CD4-positive, alpha-beta T cell treated with Interleukin-17A for 1 hour (primary cell): ENCODE measurements around the gene USP36.
A peak's percentile ranks its signal among the peaks of the same experiment; 100 is the strongest.

Source experiments
- DNase-seq: peaks from one replicate; pipeline ENCODE4 v3.0.0-alpha.2; 2020

USP36 gene

DNA sequence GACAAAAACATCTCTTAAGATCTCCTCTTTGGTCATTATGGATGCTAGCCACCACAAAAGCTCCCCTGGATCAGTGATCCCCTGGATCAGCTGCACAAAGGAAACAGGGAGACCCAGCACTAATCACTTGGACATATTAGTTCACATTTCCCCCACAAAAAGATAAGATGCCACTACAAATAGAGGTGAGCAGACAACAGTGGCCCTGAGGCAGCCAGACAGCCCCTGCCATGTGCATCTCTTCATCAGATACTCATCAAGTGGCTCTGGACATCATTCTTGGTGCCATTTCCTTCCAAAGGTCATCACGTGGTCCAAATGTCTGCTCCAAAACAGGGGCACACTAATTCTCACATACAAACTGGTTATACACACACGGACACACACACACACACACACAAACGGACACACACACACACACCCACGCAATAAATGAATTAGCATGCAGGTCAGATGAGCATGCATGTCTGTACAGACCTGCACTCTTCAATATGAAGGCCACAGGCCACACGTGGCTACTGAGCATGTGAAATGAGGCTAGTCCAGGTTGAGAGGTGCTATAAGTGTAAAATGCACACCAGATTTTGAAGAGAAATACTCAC lies 4.1 kb downstream of the USP36 start:
- DNase-seq: no peak

GRCh38 chr17:78834571-78834970 lies 6.0 kb downstream of the USP36 start:
- DNase-seq: no peak

- no peak for DNase-seq
Measured at GRCh38 chr17:78832541-78832810, 8.1 kb downstream of the USP36 start.

GRCh38 chr17:78831688-78832540 lies 8.7 kb downstream of the USP36 start:
- DNase-seq: no peak

DNA sequence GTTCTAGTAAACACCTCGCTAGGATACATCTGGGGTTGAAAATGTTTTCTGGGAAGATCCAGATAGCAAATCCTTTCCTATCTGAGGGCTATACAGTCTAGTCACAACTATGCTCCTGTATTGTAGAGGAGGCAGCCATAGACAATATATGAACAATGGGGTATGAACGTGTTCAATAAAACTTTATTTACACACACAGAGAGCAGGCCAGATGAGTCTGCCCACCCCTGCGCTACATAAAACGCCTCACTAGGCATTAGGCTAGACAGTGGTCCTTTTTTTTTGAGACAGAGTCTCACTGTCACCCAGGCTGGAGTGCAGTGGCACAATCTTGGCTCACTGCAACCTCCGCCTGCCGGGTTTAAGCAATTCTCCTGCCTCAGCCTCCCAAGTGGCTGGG lies 11.1 kb downstream of the USP36 start:
- no peak for DNase-seq

DNA sequence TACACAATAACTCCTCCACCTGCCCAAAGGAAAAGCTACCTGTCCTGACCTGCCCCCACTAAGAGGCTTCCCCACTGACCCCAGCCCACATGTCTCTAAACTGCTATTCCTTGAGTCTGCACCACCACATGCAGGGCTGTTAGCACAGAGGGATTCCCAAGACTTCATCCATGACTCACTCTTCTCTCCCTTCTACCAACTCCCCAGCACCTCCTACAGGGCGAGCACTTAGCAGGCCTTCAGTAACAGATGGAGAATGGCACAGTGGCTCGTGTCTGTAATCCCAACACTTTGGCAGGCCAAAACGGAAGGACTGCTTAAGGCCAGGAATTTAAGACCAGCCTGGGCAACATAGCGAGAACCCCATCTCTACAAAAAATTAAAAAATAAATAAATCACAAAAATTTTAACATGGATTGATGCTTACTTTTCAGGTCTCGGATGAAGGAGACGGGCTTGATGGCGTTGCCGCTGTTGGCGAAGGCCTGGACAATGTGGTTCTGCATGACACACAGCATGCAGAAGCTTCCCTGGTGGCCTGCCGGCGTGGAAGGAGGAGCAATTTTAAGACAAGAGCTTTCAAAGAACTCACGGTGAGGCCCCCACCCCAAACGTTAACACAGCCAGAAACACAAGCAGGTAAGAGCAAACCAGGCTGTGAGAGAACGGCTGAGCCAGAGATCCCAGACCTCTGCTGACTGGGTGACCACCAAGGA lies 12.0 kb downstream of the USP36 start:
- no peak for DNase-seq

- no peak for DNase-seq
Measured at GRCh38 chr17:78826836-78827509, 13.6 kb downstream of the USP36 start.

DNA sequence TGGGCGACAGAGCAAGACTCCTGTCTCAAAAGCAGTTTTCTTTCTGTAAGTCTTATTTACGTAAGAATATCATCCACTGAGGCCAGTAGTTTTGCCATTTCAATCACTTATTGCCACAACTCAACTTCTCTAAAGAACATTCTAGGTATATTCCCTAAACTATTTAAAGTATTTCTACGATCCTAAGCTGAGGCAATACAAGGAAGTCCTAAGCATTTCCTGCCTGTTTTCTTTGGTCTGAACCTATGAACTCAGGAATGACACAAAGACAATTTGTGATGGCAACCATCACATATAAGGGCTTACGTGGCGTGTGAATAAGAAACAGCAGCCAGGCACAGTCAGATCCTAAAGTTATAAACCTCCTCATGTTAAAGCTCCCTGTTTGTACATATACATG lies 14.2 kb downstream of the USP36 start:
- no peak for DNase-seq

DNA sequence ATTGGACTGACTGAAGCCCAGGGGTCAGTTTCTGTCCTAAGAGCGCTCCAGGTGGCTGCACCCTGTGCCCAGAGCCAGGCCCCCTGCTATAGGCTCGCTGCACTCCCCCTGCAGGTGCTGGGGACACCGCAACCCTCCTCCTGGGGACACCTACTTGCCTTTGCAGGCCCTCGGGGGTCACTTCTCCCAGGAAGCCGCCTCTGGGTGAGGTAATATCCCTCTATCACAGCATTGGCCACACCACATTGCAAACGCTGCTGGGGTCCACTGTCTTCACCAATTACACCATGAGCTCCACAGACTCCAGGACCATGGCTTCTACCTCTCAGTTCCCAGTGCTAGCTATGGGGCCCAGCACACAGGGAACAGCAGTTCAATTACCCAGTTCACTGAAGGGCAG lies 14.9 kb downstream of the USP36 start:
- DNase-seq: no peak

DNA sequence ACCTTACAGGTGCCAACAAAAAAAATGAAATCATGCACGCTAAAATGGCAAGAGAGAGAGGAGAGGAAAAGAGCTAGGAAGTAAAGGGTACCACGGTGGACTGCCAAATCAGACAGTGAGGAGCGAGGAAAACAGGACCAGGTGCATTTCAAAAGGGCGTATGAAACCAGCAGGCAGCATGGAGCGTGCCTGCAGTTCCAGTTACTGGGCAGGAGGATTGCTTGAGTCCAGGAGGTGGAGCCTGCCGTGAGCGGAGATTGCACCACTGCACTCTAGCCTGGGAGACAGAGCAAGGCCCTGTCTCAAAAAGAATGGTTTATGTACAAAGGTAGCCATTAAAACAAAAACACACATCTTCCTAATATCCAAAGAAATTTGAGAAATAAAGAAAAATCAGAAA lies 16.4 kb downstream of the USP36 start:
- DNase-seq: no peak

- no peak for DNase-seq
Measured at GRCh38 chr17:78823282-78824046, 17.1 kb downstream of the USP36 start.

GRCh38 chr17:78822552-78822951 lies 18.1 kb downstream of the USP36 start:
- no peak for DNase-seq

DNA sequence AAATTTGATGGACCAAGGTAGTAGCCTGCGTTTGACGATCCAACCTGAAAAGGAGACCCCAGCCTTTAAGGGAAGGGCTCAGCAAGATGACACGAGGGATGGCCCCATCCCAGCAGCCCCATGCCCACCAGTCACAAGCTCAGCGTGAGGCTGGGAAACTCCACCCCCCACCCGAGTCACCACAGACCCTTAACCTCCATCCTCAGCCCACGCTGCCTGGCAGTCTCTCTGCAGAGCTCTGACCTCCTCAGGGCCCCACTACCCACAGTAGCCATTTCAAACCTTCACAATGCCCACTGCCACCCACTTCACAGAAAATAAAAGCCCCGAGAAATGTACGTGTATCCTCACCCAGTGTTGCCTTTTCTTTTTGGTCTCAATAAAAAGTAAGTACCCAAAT lies 18.7 kb downstream of the USP36 start:
- DNase-seq: no peak

- DNase-seq: no peak
Measured at GRCh38 chr17:78820841-78821240, 19.8 kb downstream of the USP36 start.

DNA sequence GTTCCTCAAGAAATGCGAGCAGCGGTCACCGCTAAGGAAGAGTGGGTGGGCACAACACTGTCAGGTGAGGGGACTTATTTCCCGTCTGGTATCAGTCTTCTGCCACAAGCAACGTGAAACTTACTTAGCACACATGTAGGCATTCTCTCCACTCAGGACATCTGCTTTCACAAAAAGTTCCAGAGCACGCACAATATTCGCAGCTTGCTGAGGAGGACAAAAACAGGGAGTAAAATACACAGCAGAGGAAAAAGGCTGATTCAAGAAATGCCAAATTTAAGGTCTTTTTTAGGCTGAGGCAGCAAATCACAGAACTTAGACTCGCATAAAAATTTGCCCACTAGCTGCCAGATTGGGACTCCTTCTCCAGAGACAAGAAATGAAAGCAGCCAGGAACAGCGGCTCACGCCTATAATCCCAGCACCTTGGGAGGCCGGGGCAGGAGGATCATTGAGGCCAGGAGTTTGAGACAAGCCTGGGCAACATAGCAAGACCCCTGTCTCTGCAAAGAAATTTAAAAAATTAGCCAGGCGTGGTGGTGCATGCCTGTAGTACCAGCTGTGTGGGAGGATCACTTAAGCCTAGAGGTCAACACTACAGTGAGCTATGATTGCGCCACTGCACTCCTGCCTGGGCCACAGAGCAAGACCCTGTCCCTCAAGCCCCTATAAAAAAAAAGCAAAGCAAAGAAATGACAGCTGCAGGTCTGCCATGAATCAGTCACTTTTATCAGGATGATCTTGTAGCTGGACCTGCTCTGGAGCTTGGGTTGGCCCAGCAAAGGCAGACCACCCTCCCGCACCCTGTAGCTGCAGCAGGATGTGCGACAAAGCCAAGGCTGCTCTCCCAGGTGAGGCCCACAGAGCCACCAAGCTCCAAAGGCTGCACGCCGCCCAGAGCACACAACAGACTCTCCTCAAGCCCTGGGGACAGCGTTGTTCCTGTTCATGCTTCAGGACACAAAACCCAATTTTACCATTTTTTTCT lies 20.5 kb downstream of the USP36 start:
- DNase-seq: no peak

- DNase-seq: no peak
Measured at GRCh38 chr17:78819402-78819801, 21.2 kb downstream of the USP36 start.

DNA sequence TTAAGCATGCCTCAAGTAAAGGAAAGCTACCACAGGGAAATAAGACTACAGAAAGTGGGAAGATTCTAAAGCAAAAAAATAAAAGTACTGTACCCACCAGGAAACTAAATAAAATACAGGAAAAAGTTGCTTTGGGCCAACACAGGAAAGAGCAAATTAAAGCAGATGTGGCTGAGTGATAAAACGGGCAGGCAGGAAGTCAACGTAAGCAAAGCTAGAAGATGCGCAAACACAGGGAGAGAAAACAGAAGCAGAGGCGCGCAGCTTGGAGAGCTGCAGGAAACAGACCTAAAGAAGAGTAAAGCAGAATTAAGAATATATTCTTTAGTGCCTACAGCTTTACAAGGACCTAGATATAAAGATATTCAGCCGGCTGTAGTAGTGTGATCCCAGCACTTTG lies 21.7 kb downstream of the USP36 start:
- peak; percentile 78 for DNase-seq

GRCh38 chr17:78818152-78818846 lies 22.3 kb downstream of the USP36 start:
- DNase-seq: no peak

GRCh38 chr17:78817123-78817522 lies 23.5 kb downstream of the USP36 start:
- peak; percentile 89 for DNase-seq

DNA sequence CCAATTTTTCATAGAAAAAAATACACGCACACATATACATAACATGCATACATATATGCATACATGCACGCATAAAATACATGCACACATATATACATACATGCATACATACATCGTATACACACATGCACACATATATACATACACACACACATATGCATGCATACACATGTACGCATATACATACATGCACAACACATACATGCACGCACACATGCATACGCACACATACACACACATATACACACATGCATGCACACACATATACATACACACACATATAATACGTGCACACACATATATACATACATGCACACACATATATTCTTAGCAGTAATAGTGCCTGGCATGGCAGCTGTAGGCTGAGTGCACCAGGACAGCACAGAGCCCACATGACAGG lies 24.9 kb downstream of the USP36 start:
- DNase-seq: no peak

GRCh38 chr17:78812855-78813254 lies 27.8 kb downstream of the USP36 start:
- peak; percentile 33 for DNase-seq
